ENCODE data around the gene HOXD1.

HOXD1 gene

DNA sequence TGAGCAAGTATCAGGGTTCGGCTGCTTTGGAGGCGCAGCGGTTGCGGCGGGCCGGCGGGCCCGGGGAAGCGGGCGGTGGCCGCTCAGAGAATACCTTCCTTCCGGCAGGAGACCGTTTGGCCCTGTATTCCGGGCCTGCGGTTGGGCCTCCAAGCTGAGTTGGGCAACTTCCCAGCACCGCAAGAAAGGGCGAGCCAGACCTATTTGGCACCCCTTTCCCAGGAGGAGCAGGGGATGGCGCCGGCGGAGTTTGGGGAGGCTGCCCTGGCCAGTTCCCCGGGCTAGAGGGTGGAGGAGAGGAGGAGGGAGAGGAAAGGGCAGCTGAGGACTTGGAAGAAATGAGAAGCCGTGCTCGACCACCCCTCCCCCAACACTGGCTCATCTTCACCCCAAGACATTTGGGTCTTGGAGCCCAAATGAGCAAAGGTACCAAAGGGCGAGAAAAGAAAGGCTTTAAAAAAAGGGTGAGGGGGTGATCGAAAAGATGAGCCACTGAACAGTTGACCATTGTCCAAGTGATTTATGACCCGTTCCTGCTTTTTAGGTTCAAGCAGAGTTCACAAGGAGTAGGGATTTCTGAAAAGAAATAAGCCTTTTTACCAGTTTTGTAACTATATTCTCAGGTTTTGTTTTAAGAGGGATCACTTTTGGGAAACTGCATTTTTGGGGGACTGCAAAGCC is 23.0 kb upstream of the HOXD1 start:
- DNase-seq (ENCODE audit: low read depth in 2 of 3, low spot score in 1 of 3): no peak

GRCh38 chr2:176166272-176166671 is 22.2 kb upstream of the HOXD1 start:
- no peak for DNase-seq (ENCODE audit: low read depth in 2 of 3, low spot score in 1 of 3)

- DNase-seq (ENCODE audit: low read depth in 2 of 3, low spot score in 1 of 3): no peak
These were observed 21.1 kb upstream of the HOXD1 start for GRCh38 chr2:176167398-176167797.

DNA sequence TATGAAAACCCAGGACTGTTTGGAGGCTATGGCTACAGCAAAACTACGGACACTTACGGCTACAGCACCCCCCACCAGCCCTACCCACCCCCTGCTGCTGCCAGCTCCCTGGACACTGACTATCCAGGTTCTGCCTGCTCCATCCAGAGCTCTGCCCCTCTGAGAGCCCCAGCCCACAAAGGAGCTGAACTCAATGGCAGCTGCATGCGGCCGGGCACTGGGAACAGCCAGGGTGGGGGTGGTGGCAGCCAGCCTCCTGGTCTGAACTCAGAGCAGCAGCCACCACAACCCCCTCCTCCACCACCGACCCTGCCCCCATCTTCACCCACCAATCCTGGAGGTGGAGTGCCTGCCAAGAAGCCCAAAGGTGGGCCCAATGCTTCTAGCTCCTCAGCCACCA is 19.3 kb upstream of the HOXD1 start:
- no peak for DNase-seq (ENCODE audit: low read depth in 2 of 3, low spot score in 1 of 3)

DNA sequence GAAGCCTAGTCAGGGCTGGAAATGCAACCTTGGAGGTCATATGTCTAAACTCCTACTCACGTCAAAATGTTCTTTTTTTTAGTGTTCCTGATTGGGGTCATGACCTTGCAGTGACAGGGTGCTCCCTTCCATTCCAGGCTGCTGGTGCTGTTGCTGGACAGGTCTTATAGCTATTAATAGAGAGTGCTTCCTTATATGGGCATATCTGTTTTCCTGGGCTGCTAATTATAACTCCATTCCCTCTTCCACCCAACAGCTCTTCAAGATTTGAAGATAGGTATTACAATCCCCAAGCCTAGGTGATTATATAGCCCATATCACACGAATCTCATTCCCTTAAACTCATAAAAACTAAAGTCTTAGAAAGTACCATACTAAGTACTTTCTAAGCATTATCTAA is 18.8 kb upstream of the HOXD1 start:
- DNase-seq (ENCODE audit: low read depth in 2 of 3, low spot score in 1 of 3): no peak

DNA sequence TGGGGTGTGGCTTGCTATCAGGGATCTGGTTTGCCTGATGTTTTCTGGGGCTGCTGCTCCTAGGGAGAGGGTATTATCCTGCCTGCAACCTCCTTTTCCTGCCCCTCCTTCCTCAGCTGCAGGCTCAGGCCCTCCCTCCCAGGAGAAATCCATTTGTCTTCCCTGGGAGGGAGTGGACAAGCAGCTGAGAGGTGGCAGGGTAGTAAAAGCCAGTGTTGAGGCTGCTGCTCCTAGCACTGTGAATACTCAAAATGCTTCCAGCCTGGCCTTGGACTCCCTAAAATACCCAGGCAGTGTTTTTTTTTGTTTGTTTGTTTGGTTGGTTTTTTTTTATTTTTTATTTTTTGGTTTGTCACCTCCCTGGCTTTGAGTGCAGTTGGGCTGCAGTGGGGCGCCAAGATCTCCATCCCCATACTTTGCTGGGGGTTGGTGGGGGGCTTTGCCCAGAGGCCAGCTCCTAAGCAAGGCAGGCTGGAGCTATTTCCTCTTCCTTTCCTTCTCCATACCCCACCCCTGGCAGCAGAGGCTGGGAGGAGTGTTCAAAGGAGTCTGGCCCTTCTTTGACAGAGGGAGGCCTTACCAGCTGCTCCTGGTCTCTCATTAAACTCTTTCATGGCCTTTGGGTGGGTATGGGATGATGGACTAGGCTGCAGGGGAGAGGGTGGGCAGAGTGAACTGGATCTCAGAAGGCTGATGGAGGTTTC is 17.7 kb upstream of the HOXD1 start:
- DNase-seq (ENCODE audit: low read depth in 2 of 3, low spot score in 1 of 3): no peak

DNA sequence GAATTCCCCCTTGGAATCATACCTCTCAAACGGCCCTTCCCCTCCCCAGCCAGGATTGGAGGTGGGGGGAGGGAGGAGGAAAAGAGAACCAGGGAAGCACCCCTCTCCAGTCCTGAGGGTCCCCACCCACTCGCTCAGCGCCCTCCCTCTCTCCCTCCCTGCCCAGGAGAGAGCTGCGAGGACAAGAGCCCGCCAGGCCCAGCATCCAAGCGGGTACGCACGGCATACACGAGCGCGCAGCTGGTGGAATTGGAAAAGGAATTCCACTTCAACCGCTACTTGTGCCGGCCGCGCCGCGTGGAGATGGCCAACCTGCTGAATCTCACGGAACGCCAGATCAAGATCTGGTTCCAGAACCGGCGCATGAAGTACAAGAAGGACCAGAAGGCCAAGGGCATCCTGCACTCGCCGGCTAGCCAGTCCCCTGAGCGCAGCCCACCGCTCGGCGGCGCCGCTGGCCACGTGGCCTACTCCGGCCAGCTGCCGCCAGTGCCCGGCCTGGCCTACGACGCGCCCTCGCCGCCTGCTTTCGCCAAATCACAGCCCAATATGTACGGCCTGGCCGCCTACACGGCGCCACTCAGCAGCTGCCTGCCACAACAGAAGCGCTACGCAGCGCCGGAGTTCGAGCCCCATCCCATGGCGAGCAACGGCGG is 17.0 kb upstream of the HOXD1 start:
- no peak for DNase-seq (ENCODE audit: low read depth in 2 of 3, low spot score in 1 of 3)

DNA sequence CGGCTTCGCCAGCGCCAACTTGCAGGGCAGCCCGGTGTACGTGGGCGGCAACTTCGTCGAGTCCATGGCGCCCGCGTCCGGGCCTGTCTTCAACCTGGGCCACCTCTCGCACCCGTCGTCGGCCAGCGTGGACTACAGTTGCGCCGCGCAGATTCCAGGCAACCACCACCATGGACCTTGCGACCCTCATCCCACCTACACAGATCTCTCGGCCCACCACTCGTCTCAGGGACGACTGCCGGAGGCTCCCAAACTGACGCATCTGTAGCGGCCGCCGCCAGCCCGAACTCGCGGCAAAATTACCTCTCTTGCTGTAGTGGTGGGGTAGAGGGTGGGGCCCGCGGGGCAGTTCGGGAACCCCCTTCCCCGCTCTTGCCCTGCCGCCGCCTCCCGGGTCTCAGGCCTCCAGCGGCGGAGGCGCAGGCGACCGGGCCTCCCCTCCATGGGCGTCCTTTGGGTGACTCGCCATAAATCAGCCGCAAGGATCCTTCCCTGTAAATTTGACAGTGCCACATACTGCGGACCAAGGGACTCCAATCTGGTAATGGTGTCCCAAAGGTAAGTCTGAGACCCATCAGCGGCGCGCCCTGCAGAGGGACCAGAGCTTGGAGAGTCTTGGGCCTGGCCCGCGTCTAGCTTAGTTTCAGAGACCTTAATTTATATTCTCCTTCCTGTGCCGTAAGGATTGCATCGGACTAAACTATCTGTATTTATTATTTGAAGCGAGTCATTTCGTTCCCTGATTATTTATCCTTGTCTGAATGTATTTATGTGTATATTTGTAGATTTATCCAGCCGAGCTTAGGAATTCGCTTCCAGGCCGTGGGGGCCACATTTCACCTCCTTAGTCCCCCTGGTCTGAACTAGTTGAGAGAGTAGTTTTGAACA is 16.2 kb upstream of the HOXD1 start:
- no peak for DNase-seq (ENCODE audit: low read depth in 2 of 3, low spot score in 1 of 3)

DNA sequence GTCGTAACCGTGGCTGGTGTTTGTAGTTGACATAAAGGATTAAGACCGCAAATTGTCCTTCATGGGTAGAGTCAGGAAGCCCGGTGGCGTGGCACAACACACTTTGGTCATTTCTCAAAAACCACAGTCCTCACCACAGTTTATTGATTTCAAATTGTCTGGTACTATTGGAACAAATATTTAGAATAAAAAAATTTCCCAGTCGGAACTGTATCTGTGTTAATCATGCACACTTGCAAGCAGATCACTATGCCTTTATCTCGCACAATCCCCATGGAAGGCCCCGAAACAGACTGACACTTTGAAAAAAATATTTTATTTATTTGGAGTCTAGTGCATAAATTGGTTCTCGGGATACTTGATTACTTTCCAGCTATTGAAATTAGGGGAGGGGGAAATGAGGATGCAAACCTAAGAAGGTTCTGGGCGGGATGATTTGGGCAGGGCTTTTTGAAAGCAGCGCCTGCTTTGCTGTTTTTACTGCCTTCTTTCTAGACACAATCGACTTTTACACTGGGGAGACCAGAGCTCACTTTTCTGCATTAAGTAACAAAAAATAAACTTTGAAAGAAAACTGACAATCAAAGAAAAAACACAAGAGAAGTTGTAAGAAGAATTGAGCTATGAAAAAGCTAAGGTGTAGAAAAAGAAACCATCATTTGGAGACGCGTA is 15.4 kb upstream of the HOXD1 start:
- DNase-seq (ENCODE audit: low read depth in 2 of 3, low spot score in 1 of 3): no peak

DNA sequence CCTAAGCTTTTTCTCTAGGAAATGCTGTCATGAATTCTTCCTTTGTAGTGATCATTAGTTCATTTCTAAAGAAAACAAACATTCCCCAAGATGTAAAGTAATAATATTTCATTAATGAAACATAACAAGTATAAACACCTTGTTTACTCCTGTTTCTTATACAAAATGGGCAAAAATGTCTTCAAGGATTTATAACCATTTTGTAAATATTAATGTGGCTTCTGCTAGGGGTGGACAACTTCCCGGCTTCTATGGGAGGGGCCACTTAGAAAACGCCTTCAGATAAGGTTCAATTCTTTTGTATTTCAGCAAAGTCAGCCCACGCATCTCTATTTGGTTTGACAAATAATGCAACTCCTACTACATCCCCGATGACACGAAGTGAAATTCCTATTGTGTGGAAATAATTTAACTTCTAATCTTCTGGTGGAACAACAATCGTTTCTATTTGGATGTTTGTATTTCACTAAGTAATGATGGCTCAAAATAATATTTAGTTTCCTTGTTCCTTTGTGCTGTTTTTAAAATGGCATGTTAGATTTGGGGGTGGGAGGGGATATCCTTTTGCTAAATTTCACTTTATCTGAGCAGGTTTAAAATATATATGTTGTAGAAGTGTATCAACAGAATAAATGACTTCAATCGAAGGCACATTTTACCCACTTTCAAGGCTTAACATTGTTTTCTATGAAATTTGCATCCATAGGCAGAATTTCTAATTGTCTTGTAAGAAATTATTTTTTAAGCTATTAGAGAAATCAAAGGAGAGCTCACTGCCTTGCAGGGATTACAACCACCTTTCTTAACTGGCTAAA is 14.7 kb upstream of the HOXD1 start:
- no peak for DNase-seq (ENCODE audit: low read depth in 2 of 3, low spot score in 1 of 3)

DNA sequence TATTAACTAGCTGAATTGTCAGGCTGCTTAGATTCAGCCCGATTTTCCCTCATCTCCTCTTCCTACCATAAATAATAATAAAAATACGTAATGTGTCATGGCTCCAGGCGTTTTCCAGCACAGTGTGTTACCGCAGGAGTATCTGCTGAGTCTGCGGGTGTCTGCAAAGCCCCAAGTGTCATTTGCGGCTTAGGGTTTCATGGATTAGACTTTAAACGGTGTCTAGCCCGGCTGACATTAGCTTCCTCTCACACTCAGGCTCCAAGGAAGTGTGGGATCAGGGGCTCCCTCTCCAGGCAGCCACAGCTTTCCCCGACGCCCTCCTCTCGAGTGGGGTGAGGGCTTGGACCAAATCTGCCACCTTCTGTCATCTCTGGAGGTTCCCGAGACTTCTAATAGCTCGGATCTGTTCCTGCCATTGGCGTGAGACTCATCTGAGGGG is 14.1 kb upstream of the HOXD1 start:
- no peak for DNase-seq (ENCODE audit: low read depth in 2 of 3, low spot score in 1 of 3)

DNA sequence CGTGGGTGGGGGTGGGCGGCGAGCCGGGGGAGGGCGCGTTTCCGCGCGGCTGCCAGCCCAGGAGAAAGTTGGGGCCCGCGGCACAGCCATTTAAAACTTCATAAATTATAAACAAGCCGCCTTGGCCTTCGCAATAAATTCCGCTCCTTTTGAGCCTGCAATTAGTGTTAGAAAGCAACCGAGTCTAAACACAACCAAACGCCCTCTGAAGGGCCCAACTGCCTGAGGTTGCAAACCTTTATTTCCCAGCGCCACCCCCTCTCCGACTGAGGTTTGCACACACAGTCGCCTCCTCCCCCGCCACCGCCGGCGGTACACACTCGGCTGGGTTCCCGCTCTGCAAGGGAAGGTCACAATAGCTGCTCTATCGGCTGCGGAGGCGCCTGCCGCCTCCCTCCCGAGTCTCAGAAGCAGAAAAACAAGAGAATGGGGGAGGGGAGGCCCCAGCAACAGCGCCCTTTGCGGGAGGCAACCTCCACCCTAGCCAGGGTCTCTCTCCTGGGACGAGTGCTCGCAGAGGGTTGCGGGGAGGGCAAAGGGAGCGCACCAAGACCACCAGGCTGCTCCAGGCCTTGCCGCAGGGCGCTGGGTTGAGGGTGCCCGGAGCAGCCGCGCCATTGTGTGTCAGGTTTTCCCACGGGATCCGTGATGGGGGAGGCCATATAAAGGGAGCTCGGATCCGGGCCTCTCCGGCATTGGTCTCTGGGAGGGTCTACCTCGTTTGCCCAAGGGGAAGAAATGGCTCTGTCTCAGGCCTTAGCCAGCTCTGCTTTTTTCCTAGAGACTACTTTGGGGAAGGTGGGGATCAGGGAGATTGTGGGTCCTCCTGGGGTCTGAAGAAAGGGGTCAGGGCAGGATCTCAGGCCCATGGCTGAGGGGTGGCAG is 13.4 kb upstream of the HOXD1 start:
- DNase-seq (ENCODE audit: low read depth in 2 of 3, low spot score in 1 of 3): no peak

GRCh38 chr2:176175709-176176607 is 12.5 kb upstream of the HOXD1 start:
- DNase-seq (ENCODE audit: low read depth in 2 of 3, low spot score in 1 of 3): no peak

- no peak for DNase-seq (ENCODE audit: low read depth in 2 of 3, low spot score in 1 of 3)
These were observed 10.9 kb upstream of the HOXD1 start for GRCh38 chr2:176177580-176178037.

DNA sequence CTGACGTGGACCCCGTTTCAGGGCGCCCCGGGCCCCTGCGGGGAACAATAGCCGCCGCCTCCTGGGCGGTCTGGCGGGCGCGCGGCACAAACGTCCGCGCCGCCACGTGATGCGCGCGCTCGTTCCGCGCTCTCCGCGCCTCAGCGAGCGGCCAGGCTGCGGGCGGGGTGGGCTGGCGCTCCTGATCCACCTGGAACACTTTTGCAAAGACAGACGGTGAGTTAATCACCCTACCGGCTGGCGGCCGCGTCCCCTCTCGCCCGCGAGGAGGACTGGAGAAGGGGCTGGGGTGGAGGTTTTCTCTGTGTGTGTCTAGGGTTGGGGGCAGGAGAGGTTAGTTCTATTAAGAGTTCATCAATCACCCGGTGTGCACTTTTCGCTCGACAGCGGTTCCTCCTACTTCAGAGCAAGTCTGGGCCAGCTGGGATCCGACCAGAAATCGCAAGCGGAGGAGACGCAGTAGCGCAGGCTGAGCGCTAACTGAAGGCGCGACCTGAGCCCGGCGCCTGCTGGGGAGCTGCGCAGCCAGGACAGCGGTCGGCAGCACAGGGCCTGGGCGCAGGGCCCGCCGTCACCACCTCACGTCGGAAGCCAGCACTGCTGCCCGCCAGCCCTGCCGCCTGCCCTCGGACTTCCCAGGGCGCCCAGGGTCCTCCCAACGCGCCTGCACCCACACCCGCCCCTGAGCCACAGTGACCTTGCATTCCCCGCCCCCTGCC is 10.3 kb upstream of the HOXD1 start:
- DNase-seq (ENCODE audit: low read depth in 2 of 3, low spot score in 1 of 3): no peak

DNA sequence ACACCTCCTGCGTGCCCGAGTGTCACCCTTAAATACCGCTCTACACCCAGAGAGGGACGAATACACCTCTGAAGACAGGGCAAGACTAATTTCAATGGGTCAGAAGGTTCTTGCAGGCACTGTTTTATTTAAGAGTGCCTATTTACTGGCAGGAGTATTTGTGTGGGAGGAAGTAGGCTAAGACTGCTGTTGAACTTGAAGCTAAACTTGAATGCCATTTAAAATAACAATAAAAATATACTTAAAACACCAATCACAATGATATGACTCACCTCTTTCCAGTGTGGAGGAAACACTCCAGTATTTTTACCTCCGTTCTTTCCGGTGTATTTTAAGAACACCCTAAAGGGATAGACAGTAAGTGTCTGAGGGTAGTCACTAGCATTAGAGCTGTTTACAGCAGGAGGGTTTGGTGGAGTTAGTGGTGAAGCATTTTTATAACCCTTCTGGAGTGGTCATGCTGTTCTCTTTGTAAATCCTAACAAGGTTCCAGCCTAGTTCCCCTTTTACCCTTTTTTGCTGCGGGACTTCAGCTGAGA is 9.6 kb upstream of the HOXD1 start:
- DNase-seq (ENCODE audit: low read depth in 2 of 3, low spot score in 1 of 3): no peak

DNA sequence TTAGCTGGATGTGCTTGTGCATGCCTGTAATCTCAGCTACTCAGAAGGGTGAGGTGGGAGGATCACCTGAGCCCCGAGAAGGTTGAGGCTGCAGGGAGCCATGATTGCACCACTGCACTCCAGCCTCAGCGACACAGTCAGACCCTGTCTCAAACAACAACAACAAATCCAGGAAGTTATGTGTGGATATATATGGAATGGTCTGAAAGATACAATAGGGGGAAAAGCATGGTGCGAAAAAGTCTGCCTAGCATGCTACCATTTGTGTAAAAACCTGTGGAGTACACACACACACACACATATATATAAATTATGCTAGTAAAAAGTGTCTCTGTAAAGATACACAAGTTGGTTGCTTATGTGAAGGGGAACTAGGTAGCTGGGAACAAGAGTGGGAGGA is 6.9 kb upstream of the HOXD1 start:
- no peak for DNase-seq (ENCODE audit: low read depth in 2 of 3, low spot score in 1 of 3)
